ENCODE results near the gene PDE4A. TPM values are rescaled to one million over a fixed set of nuclear protein-coding genes. Genes with fewer than 3 reads are reported as not detected.
A peak's percentile ranks its signal among the peaks of the same experiment; 100 is the strongest.

PDE4A gene
- polyA plus RNA-seq, 2 donors: 1.2 to 1.3 TPM

DNA sequence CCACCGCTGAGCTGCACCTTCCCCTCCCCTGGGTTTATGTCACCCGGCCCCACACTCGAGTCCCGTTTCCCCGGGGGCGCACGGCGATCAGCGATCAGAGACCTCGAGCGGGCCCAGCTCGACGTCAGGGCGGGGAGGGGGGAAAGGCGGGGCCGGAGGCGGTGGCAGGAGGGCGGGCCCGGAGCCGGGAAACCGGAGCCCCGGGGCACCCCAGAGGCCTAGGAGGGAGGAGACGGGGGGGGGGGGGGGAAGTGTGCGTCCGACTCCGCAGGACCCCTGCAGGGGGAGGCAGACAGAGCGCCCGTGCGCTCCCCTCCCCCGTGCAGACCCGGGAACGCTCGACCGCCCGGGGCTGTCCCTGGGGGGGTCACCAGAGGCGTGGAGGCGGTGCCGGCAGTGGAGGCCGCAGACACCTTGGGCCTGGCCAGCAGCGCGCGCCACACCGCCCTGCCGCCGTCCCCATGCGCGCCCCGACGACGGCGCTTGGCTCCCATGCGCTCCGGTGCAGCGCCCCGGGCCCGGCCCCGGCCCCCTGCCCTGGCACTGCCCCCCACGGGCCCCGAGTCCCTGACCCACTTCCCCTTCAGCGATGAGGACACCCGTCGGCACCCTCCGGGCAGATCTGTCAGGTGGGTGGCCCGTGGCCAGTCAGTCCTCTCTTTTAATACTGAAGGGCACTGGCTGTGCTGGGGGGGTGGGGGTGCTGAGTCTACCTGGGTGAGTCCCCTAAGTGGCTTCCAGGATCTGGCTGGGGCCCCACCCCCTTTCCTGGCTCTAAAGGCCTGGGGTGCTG, 11.8 kb downstream of the PDE4A start:
- Histone ChIP-seq H3K9me3 (ENCODE audit: control insufficient read depth in 2 of 2, insufficient read depth in 1 of 2, low read depth in 1 of 2, low read length in 1 of 2) (no peaks in the 10 kb centered on the region), H3K4me1 (ENCODE audit: control insufficient read depth in 2 of 2, insufficient read depth in 2 of 2, low read length in 1 of 2) (peaks cover 5 to 6% of the 10 kb centered on the region in 2 donors), H3K4me3 (ENCODE audit: low read depth in 1 of 2, low read length in 2 of 2) (peak overlapping the region; percentile 34 to 51), H3K36me3 (ENCODE audit: control insufficient read depth in 2 of 2, insufficient read depth in 2 of 2, low read length in 1 of 2) (no peaks in the 10 kb centered on the region), H3K27me3 (ENCODE audit: control insufficient read depth in 1 of 2, insufficient read depth in 2 of 2, low read length in 2 of 2) (no peaks in the 10 kb centered on the region), H3K27ac (ENCODE audit: low read depth in 2 of 2, low read length in 1 of 2) (peak overlapping the region; percentile 44 to 50)
- WGBS, 2 donors: 2 to 5% methylated on average over 40 to 59 of the region's 64 CpGs

DNA sequence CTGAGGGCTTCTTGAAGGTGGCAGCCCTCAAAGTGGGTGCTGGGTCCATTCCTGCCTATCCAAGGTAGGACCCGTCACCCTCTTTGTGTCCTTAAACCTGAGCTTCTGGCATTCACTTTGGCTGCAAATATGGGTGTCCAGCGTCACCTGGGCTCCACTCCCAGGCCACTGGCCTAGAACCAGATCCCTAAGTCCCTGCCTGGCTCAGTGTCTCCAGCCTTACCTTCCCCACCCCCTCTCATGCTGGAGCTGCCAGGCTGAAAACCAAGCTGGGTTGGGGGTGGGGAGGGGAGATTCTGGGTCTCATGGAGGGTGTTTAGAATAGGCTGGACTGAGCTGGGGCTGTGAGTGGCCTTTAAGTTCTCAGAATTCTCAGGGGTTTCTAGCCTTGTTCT, 12.4 kb downstream of the PDE4A start:
- peaks cover 5 to 6% of the 10 kb centered on the region in 2 donors for H3K4me1 ChIP-seq (ENCODE audit: control insufficient read depth in 2 of 2, insufficient read depth in 2 of 2, low read length in 1 of 2)
- 49 to 75% methylated on average over 2 of the region's 2 CpGs for WGBS, 2 donors
- no peaks in the 10 kb centered on the region for H3K36me3 ChIP-seq (ENCODE audit: control insufficient read depth in 2 of 2, insufficient read depth in 2 of 2, low read length in 1 of 2)
- H3K27ac ChIP-seq (ENCODE audit: low read depth in 2 of 2, low read length in 1 of 2): no peak overlapping the region
- H3K27me3 ChIP-seq (ENCODE audit: control insufficient read depth in 1 of 2, insufficient read depth in 2 of 2, low read length in 2 of 2): no peaks in the 10 kb centered on the region
- peak overlapping the region in 1 of 2 donors; percentile 34 for H3K4me3 ChIP-seq (ENCODE audit: low read depth in 1 of 2, low read length in 2 of 2)
- no peaks in the 10 kb centered on the region for H3K9me3 ChIP-seq (ENCODE audit: control insufficient read depth in 2 of 2, insufficient read depth in 1 of 2, low read depth in 1 of 2, low read length in 1 of 2)

DNA sequence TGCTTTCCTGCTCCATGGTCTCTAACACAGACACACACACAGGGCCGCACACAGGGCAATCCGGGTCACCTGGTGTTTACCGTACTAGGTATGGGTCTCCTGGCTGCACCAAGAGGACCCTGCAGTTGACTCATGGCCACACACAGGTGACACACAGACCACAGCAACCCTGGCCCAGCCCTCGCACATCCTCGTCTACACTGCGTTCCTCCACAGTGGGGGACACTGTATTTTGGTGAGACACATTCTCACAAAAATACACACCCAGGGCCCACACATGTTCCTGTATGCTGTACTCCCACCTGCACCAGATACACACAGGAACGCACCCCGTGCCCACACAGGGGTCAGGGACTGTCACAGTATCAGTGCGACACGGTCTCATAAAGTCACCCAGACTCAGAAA, 12.8 kb downstream of the PDE4A start:
- Histone ChIP-seq H3K27ac (ENCODE audit: low read depth in 2 of 2, low read length in 1 of 2) (no peak overlapping the region), H3K4me1 (ENCODE audit: control insufficient read depth in 2 of 2, insufficient read depth in 2 of 2, low read length in 1 of 2) (peaks cover 5 to 6% of the 10 kb centered on the region in 2 donors)

DNA sequence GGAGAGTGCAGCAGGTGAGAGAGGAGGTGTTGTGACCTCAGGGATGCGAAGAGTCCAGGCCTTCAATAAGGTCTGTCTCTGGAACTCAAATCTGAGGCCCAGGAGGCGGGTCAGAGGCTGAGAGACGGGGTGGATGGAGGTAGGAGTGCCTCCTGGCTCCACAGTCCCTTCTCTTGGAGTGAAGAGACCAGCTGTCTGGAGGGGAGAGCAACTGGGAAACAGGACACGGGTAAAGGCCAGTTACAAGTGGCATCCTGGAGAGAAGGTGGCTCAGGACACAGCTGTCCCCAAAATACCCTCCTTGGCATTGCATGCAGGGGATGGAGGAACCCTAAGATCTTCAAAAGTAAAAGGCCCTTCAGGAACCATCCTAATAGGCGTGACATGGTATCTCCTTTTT, 19.2 kb downstream of the PDE4A start:
- no peaks in the 10 kb centered on the region for H3K27me3 ChIP-seq (ENCODE audit: control insufficient read depth in 1 of 2, insufficient read depth in 2 of 2, low read length in 2 of 2)
- no peak overlapping the region for H3K27ac ChIP-seq (ENCODE audit: low read depth in 2 of 2, low read length in 1 of 2)
- H3K4me1 ChIP-seq (ENCODE audit: control insufficient read depth in 2 of 2, insufficient read depth in 2 of 2, low read length in 1 of 2): no peaks in the 10 kb centered on the region
- H3K4me3 ChIP-seq (ENCODE audit: low read depth in 1 of 2, low read length in 2 of 2): no peak overlapping the region
- 81 to 88% methylated on average over 5 of the region's 5 CpGs for WGBS, 2 donors
- H3K9me3 ChIP-seq (ENCODE audit: control insufficient read depth in 2 of 2, insufficient read depth in 1 of 2, low read depth in 1 of 2, low read length in 1 of 2): no peaks in the 10 kb centered on the region
- no peaks in the 10 kb centered on the region for H3K36me3 ChIP-seq (ENCODE audit: control insufficient read depth in 2 of 2, insufficient read depth in 2 of 2, low read length in 1 of 2)

More for the DNA sequence above, 12.8 kb downstream of the PDE4A start:
- Histone ChIP-seq H3K36me3 (ENCODE audit: control insufficient read depth in 2 of 2, insufficient read depth in 2 of 2, low read length in 1 of 2) (no peaks in the 10 kb centered on the region), H3K9me3 (ENCODE audit: control insufficient read depth in 2 of 2, insufficient read depth in 1 of 2, low read depth in 1 of 2, low read length in 1 of 2) (no peaks in the 10 kb centered on the region), H3K4me3 (ENCODE audit: low read depth in 1 of 2, low read length in 2 of 2) (no peak overlapping the region), H3K27me3 (ENCODE audit: control insufficient read depth in 1 of 2, insufficient read depth in 2 of 2, low read length in 2 of 2) (no peaks in the 10 kb centered on the region)
- WGBS, 2 donors: 78 to 90% methylated on average over 10 of the region's 10 CpGs

DNA sequence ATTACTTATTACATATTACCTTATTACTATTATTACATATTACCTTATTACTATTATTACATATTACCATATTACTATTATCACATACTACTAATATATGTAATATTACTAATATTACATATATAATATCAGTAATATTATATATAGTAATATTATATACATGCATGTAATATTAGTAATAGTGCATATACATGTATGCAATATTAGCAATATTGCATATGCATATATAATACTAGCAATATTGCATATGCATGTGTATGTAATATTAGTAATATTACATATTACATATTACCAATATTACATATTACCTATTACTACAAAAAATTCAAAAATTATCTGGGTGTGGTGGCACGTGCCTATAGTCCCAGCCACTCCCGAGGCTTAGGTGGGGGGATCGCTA, 22.4 kb downstream of the PDE4A start:
- Histone ChIP-seq H3K27ac (ENCODE audit: low read depth in 2 of 2, low read length in 1 of 2) (no peak overlapping the region), H3K4me3 (ENCODE audit: low read depth in 1 of 2, low read length in 2 of 2) (no peak overlapping the region), H3K9me3 (ENCODE audit: control insufficient read depth in 2 of 2, insufficient read depth in 1 of 2, low read depth in 1 of 2, low read length in 1 of 2) (no peaks in the 10 kb centered on the region), H3K4me1 (ENCODE audit: control insufficient read depth in 2 of 2, insufficient read depth in 2 of 2, low read length in 1 of 2) (peaks cover 0 to under 1% of the 10 kb centered on the region in 2 donors), H3K36me3 (ENCODE audit: control insufficient read depth in 2 of 2, insufficient read depth in 2 of 2, low read length in 1 of 2) (no peaks in the 10 kb centered on the region), H3K27me3 (ENCODE audit: control insufficient read depth in 1 of 2, insufficient read depth in 2 of 2, low read length in 2 of 2) (no peaks in the 10 kb centered on the region)
- WGBS, 2 donors: 93 to 97% methylated on average over 3 of the region's 3 CpGs

DNA sequence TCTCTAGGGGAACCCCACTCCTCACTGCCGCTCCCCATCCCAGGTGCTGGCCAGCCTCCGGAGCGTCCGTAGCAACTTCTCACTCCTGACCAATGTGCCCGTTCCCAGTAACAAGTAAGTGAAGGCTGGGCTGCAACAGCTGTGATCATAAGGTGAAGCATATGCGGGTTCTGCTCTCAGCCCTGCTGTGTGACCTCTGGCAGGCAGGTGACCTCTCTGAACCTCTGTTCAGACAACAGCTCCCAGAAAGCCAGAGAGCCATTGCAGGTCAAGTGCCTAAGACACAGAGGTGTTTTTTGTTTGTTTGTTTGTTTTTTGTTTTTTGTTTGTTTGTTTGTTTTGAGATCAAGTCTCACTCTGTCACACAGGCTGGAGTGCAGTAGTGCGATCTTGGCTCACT, 28.7 kb downstream of the PDE4A start:
- H3K27ac ChIP-seq (ENCODE audit: low read depth in 2 of 2, low read length in 1 of 2): no peak overlapping the region
- H3K4me1 ChIP-seq (ENCODE audit: control insufficient read depth in 2 of 2, insufficient read depth in 2 of 2, low read length in 1 of 2): peaks cover 0 to 2% of the 10 kb centered on the region in 2 donors
- no peaks in the 10 kb centered on the region for H3K9me3 ChIP-seq (ENCODE audit: control insufficient read depth in 2 of 2, insufficient read depth in 1 of 2, low read depth in 1 of 2, low read length in 1 of 2)
- H3K36me3 ChIP-seq (ENCODE audit: control insufficient read depth in 2 of 2, insufficient read depth in 2 of 2, low read length in 1 of 2): no peaks in the 10 kb centered on the region
- H3K27me3 ChIP-seq (ENCODE audit: control insufficient read depth in 1 of 2, insufficient read depth in 2 of 2, low read length in 2 of 2): no peaks in the 10 kb centered on the region
- no peak overlapping the region for H3K4me3 ChIP-seq (ENCODE audit: low read depth in 1 of 2, low read length in 2 of 2)
- WGBS, 2 donors: 91 to 94% methylated on average over 7 of the region's 7 CpGs

DNA sequence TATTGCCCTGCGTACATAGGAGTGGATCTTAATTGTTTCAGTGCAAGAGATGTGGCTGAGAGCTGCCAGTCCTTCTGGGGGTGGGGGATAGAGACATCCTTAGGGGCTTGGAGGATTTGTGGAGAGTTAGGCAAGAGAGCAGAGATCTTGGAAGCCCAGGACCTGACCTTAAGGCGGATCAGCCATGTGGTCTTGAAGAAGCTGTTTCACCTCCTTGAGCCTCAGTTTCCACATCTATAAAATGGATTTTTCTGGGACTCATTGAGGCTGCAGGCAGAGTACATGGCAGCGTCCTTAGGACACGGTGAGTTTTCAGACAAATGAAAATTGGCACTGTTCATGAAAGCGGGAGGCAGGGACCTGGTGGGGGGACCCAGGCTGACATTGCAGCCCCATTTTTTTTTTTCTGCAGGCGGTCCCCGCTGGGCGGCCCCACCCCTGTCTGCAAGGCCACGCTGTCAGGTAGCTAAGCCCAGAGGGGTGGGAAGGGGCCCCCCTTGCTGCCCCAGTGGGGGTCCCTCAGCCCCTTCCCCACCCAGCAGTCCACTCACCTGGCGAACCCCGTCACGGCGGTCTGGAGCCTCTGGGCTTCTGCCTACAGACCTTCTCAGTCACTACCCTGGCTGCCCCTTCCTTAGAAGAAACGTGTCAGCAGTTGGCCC, 30.0 kb downstream of the PDE4A start:
- Histone ChIP-seq H3K9me3 (ENCODE audit: control insufficient read depth in 2 of 2, insufficient read depth in 1 of 2, low read depth in 1 of 2, low read length in 1 of 2) (no peaks in the 10 kb centered on the region), H3K27ac (ENCODE audit: low read depth in 2 of 2, low read length in 1 of 2) (no peak overlapping the region), H3K36me3 (ENCODE audit: control insufficient read depth in 2 of 2, insufficient read depth in 2 of 2, low read length in 1 of 2) (no peaks in the 10 kb centered on the region), H3K27me3 (ENCODE audit: control insufficient read depth in 1 of 2, insufficient read depth in 2 of 2, low read length in 2 of 2) (no peaks in the 10 kb centered on the region), H3K4me3 (ENCODE audit: low read depth in 1 of 2, low read length in 2 of 2) (no peak overlapping the region), H3K4me1 (ENCODE audit: control insufficient read depth in 2 of 2, insufficient read depth in 2 of 2, low read length in 1 of 2) (peaks cover 0 to 2% of the 10 kb centered on the region in 2 donors)
- 86 to 90% methylated on average over 14 of the region's 14 CpGs for WGBS, 2 donors

DNA sequence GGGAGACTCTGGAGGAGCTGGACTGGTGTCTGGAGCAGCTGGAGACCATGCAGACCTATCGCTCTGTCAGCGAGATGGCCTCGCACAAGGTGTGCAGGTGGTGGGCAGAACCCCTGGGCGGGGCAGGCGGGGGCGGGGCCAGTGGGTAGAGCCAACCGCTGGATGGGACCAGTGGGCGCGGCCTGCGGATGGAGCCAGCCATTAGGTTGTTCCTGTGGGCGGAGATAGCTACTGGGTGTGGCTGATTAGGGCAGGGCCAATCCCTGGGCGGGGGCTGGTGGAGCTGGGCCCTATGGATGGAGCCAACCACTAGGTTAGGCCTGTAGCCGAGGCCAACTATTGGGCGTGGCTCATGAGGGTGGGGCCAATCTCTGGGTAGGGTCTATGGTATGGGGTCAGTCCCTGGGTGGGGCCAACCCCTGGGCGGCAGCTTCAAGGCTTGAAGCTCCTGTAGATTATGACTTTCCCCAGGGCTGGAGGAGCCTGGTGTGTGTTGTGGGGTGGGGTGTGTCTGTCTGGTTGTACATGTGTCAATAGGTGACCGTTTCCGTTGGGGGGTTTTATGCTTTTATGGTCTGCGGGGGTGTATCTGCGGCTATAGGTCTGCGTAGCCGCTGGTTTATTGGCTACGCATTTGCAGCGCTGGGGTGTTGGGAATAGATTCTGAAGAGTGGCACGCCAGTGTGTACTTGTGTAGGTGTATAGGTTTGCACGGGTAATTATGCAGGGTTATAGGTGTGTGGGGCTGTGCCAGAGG, 30.7 kb downstream of the PDE4A start:
- Histone ChIP-seq H3K4me1 (ENCODE audit: control insufficient read depth in 2 of 2, insufficient read depth in 2 of 2, low read length in 1 of 2) (peaks cover 0 to 2% of the 10 kb centered on the region in 2 donors), H3K27ac (ENCODE audit: low read depth in 2 of 2, low read length in 1 of 2) (no peak overlapping the region), H3K9me3 (ENCODE audit: control insufficient read depth in 2 of 2, insufficient read depth in 1 of 2, low read depth in 1 of 2, low read length in 1 of 2) (no peaks in the 10 kb centered on the region), H3K27me3 (ENCODE audit: control insufficient read depth in 1 of 2, insufficient read depth in 2 of 2, low read length in 2 of 2) (no peaks in the 10 kb centered on the region), H3K4me3 (ENCODE audit: low read depth in 1 of 2, low read length in 2 of 2) (no peak overlapping the region), H3K36me3 (ENCODE audit: control insufficient read depth in 2 of 2, insufficient read depth in 2 of 2, low read length in 1 of 2) (no peaks in the 10 kb centered on the region)
- WGBS, 2 donors: 68 to 79% methylated on average over 25 of the region's 25 CpGs

DNA sequence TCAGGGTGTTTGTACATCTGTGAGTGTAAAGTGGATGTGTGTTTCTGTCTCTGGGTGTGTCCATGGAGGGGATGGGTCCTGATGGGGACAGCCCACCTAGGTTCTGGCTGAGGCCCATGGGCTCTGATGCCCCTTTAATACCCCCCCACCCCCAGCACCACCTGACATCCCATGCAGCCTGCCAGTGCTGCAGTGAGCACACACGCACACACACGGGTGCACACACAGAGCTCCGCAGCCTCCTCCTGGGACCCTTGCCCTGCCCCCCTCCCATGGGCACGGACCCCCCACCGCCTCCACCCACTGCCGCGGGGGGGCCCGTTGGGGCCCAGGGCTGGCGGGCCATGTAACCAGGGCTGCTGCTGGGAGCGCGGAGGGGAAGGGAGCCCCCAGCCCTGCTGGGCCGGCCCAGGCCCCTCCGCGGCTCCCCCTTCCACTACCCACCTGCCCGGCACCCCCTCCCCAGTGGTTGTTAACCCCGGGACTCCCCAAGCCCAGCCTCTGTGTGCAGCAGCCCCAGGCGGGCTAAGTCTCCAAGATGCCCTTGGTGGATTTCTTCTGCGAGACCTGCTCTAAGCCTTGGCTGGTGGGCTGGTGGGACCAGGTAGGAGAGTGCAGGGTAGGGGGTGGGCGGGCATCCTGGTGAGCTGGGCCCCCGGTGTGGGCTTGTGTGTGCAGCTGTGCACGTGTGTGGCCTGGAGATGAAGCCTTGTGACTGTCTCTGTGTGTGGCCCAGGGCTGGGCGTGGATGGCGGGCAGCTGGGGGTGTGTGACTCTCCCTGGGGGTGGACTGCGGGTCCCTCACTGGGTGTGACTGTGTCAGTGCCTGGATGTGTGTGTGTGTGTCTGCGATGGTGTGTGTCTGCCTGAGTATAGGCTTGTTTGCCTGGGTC, 32.6 kb downstream of the PDE4A start:
- no peaks in the 10 kb centered on the region for H3K9me3 ChIP-seq (ENCODE audit: control insufficient read depth in 2 of 2, insufficient read depth in 1 of 2, low read depth in 1 of 2, low read length in 1 of 2)
- no peaks in the 10 kb centered on the region for H3K36me3 ChIP-seq (ENCODE audit: control insufficient read depth in 2 of 2, insufficient read depth in 2 of 2, low read length in 1 of 2)
- no peak overlapping the region for H3K27ac ChIP-seq (ENCODE audit: low read depth in 2 of 2, low read length in 1 of 2)
- no peaks in the 10 kb centered on the region for H3K27me3 ChIP-seq (ENCODE audit: control insufficient read depth in 1 of 2, insufficient read depth in 2 of 2, low read length in 2 of 2)
- 48 to 61% methylated on average over 19 to 25 of the region's 25 CpGs for WGBS, 2 donors
- no peaks in the 10 kb centered on the region for H3K4me1 ChIP-seq (ENCODE audit: control insufficient read depth in 2 of 2, insufficient read depth in 2 of 2, low read length in 1 of 2)
- no peak overlapping the region for H3K4me3 ChIP-seq (ENCODE audit: low read depth in 1 of 2, low read length in 2 of 2)
